ENCODE results near the gene SMG6.

GRCh38 chr17:2210726-2211125 lies 92.9 kb downstream of the SMG6 start:
- TF ChIP-seq TEAD4 (IDR thresholded peaks at IDR 0.05; ENCODE audit: borderline replicate concordance, insufficient read depth) (no peak), EZH2phosphoT487 (IDR thresholded peaks at IDR 0.05; ENCODE audit: borderline replicate concordance, low read depth) (no peak), FOSL2 (IDR thresholded peaks at IDR 0.05; ENCODE audit: borderline replicate concordance, low read depth) (no peak), YY1 (IDR thresholded peaks at IDR 0.05; ENCODE audit: low read depth) (no peak), MAX (IDR thresholded peaks at IDR 0.05; ENCODE audit: low read depth) (no peak), GABPA (IDR thresholded peaks at IDR 0.05; ENCODE audit: low read depth) (no peak)
- TF ChIP-seq, protein P1, sequence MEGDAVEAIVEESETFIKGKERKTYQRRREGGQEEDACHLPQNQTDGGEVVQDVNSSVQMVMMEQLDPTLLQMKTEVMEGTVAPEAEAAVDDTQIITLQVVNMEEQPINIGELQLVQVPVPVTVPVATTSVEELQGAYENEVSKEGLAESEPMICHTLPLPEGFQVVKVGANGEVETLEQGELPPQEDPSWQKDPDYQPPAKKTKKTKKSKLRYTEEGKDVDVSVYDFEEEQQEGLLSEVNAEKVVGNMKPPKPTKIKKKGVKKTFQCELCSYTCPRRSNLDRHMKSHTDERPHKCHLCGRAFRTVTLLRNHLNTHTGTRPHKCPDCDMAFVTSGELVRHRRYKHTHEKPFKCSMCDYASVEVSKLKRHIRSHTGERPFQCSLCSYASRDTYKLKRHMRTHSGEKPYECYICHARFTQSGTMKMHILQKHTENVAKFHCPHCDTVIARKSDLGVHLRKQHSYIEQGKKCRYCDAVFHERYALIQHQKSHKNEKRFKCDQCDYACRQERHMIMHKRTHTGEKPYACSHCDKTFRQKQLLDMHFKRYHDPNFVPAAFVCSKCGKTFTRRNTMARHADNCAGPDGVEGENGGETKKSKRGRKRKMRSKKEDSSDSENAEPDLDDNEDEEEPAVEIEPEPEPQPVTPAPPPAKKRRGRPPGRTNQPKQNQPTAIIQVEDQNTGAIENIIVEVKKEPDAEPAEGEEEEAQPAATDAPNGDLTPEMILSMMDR (IDR thresholded peaks at IDR 0.05): no peak
